Subcutaneous abdominal adipose tissue (tissue), 5 donors: Measurements from ENCODE around the gene ZBTB48.
"Not testable (repeated sequence)": the region's sequence is repeated elsewhere in the genome, so short reads cannot be mapped to it uniquely, and the experiment has no call there.

ENCODE experiments used
- H3K27ac ChIP-seq: one replicate; pipeline ENCODE4 v1.7.0; 2013; ENCODE audit warnings: low read depth, mild to moderate bottlenecking, inconsistent platforms, low read length, moderate library complexity
- H3K27me3 ChIP-seq, 5 donors: one replicate each; pipeline ENCODE4 v1.7.0; 2013; ENCODE audit warnings: low read length in 5 of 5, inconsistent platforms in 1 of 5; ENCODE audit not compliant: control insufficient read depth in 5 of 5, insufficient read depth in 4 of 5
- H3K36me3 ChIP-seq, 5 donors: one replicate each; pipeline ENCODE4 v1.7.0; 2013; ENCODE audit warnings: low read length in 5 of 5; ENCODE audit not compliant: control insufficient read depth in 5 of 5, insufficient read depth in 5 of 5
- H3K4me1 ChIP-seq, 5 donors: one replicate each; pipeline ENCODE4 v1.7.0; 2013; ENCODE audit warnings: low read length in 5 of 5, mild to moderate bottlenecking in 3 of 5, moderate library complexity in 1 of 5; ENCODE audit not compliant: control insufficient read depth in 5 of 5, insufficient read depth in 5 of 5
- H3K4me3 ChIP-seq, 5 donors: one replicate each; pipeline ENCODE4 v1.7.0; 2013; ENCODE audit warnings: low read length in 5 of 5, low read depth in 1 of 5
- H3K9ac ChIP-seq, 5 donors: one replicate each; pipeline ENCODE4 v1.7.0; 2013; ENCODE audit warnings: low read length in 5 of 5, mild to moderate bottlenecking in 4 of 5, moderate library complexity in 3 of 5
- H3K9me3 ChIP-seq, 5 donors: one replicate each; pipeline ENCODE4 v1.7.0; 2013; ENCODE audit warnings: low read length in 5 of 5; ENCODE audit not compliant: control insufficient read depth in 5 of 5
- donor health status: healthy.
- donor health status: healthy.
- donor health status: healthy.
- donor health status: healthy.
- donor health status: healthy.

Gene ZBTB48

GRCh38 chr1:6546326-6546725 lies 33.5 kb upstream of the ZBTB48 start:
- H3K27ac ChIP-seq, result no peak overlapping the region
- H3K4me1 ChIP-seq, result peaks cover 0 to 31% (median 6%) of the 10 kb centered on the region in 5 donors
- peak overlapping the region in 1 of 5 donors; percentile 28 for H3K4me3 ChIP-seq
- no peaks in the 10 kb centered on the region for H3K27me3 ChIP-seq
- H3K9ac ChIP-seq, result peak overlapping the region in 1 of 5 donors; percentile 42
- H3K9me3 ChIP-seq, result no peaks in the 10 kb centered on the region
- H3K36me3 ChIP-seq, result peaks cover 19 to 80% (median 57%) of the 10 kb centered on the region in 5 donors

GRCh38 chr1:6547301-6547700 lies 32.5 kb upstream of the ZBTB48 start:
- peaks cover 0 to 31% (median 6%) of the 10 kb centered on the region in 5 donors for H3K4me1 ChIP-seq
- peak overlapping the region; percentile 18 for H3K27ac ChIP-seq
- no peak overlapping the region for H3K4me3 ChIP-seq
- no peaks in the 10 kb centered on the region for H3K9me3 ChIP-seq
- H3K27me3 ChIP-seq, result no peaks in the 10 kb centered on the region
- H3K9ac ChIP-seq, result no peak overlapping the region
- peaks cover 19 to 74% (median 55%) of the 10 kb centered on the region in 5 donors for H3K36me3 ChIP-seq

GRCh38 chr1:6554031-6554906 lies 25.5 kb upstream of the ZBTB48 start, which contains the start of gene NOL9:
Gene NOL9, minus strand, starts transcription at chr1:6554513. Its CDS starts 11 bp downstream, at chr1:6554502.
- H3K9ac ChIP-seq, result peak within 1 kb of the TSS; percentile 68 to 99 (median 98)
- H3K9me3 ChIP-seq, result no peaks in the 10 kb centered on the region
- H3K27me3 ChIP-seq, result no peaks in the 10 kb centered on the region
- H3K36me3 ChIP-seq, result peaks cover 5 to 13% (median 6%) of the 10 kb centered on the region in 5 donors
- peak within 1 kb of the TSS; percentile 62 for H3K27ac ChIP-seq
- H3K4me1 ChIP-seq, result peaks cover 9 to 25% (median 24%) of the 10 kb centered on the region in 5 donors
- peak within 1 kb of the TSS; percentile 77 to 97 (median 87) for H3K4me3 ChIP-seq

- Histone ChIP-seq H3K4me1 (peaks cover 9 to 25% (median 24%) of the 10 kb centered on the region in 5 donors), H3K27ac (peak within 1 kb of the TSS; percentile 62), H3K9ac (peak within 1 kb of the TSS in 4 of 5 donors; percentile 95 to 99 (median 98)), H3K9me3 (no peaks in the 10 kb centered on the region), H3K4me3 (peak within 1 kb of the TSS; percentile 75 to 97 (median 87)), H3K36me3 (peaks cover 0 to 6% (median 0%) of the 10 kb centered on the region in 5 donors), H3K27me3 (no peaks in the 10 kb centered on the region)
Observed at GRCh38 chr1:6554907-6555778, 24.7 kb upstream of the ZBTB48 start, which contains the start of gene TAS1R1. Gene TAS1R1, plus strand, starts transcription at chr1:6555307. Its CDS starts 67 bp downstream, at chr1:6555374.

GRCh38 chr1:6557597-6557996 lies 22.2 kb upstream of the ZBTB48 start:
- Histone ChIP-seq H3K36me3 (no peaks in the 10 kb centered on the region), H3K4me3 (no peak overlapping the region), H3K4me1 (peaks cover 9 to 25% (median 24%) of the 10 kb centered on the region in 5 donors), H3K9me3 (no peaks in the 10 kb centered on the region), H3K9ac (no peak overlapping the region), H3K27me3 (peaks cover 0 to 5% (median 0%) of the 10 kb centered on the region in 5 donors), H3K27ac (no peak overlapping the region)

- H3K4me3 ChIP-seq, H3K9ac ChIP-seq: not testable (repeated sequence)
Observed at GRCh38 chr1:6559161-6559560, 20.6 kb upstream of the ZBTB48 start.

GRCh38 chr1:6560267-6560666 lies 19.5 kb upstream of the ZBTB48 start:
- H3K4me3 ChIP-seq, result no peak overlapping the region
- H3K27ac ChIP-seq, result no peak overlapping the region

More at GRCh38 chr1:6559161-6559560, 20.6 kb upstream of the ZBTB48 start:
- not testable (repeated sequence) for H3K27ac ChIP-seq, H3K36me3 ChIP-seq, H3K27me3 ChIP-seq, H3K9me3 ChIP-seq
- H3K4me1 ChIP-seq, result peaks cover 5 to 11% (median 11%) of the 10 kb centered on the region in 5 donors

GRCh38 chr1:6569033-6569432 lies 10.8 kb upstream of the ZBTB48 start:
- Histone ChIP-seq H3K27ac (no peak overlapping the region), H3K27me3 (peaks cover 0 to 4% (median 0%) of the 10 kb centered on the region in 5 donors), H3K9me3 (peaks cover 0 to 7% (median 6%) of the 10 kb centered on the region in 5 donors), H3K36me3 (no peaks in the 10 kb centered on the region), H3K9ac (no peak overlapping the region), H3K4me3 (no peak overlapping the region), H3K4me1 (no peaks in the 10 kb centered on the region)

More at GRCh38 chr1:6560267-6560666, 19.5 kb upstream of the ZBTB48 start:
- no peak overlapping the region for H3K9ac ChIP-seq
- no peaks in the 10 kb centered on the region for H3K36me3 ChIP-seq
- H3K9me3 ChIP-seq, result no peaks in the 10 kb centered on the region
- H3K4me1 ChIP-seq, result peaks cover 0 to 3% (median 2%) of the 10 kb centered on the region in 5 donors
- peaks cover 0 to 11% (median 0%) of the 10 kb centered on the region in 5 donors for H3K27me3 ChIP-seq

GRCh38 chr1:6570100-6570499 lies 9.7 kb upstream of the ZBTB48 start:
- H3K4me1 ChIP-seq, result no peaks in the 10 kb centered on the region
- H3K9ac ChIP-seq, result no peak overlapping the region
- no peaks in the 10 kb centered on the region for H3K36me3 ChIP-seq
- H3K27ac ChIP-seq, result no peak overlapping the region
- H3K9me3 ChIP-seq, result peaks cover 0 to 7% (median 6%) of the 10 kb centered on the region in 5 donors
- peaks cover 0 to 6% (median 0%) of the 10 kb centered on the region in 5 donors for H3K27me3 ChIP-seq
- no peak overlapping the region for H3K4me3 ChIP-seq
